Measurements from ENCODE around the gene TRAF3IP1. TPM values are rescaled to one million over a fixed set of nuclear protein-coding genes. Genes with fewer than 3 reads are reported as not detected.

TRAF3IP1 gene
- total and polyA plus RNA-seq, 2 of the 13 experiments (the other 11 are each of a cell fraction or from before 2014, with no cell fraction given) = 4.1 to 12.9 TPM

DNA sequence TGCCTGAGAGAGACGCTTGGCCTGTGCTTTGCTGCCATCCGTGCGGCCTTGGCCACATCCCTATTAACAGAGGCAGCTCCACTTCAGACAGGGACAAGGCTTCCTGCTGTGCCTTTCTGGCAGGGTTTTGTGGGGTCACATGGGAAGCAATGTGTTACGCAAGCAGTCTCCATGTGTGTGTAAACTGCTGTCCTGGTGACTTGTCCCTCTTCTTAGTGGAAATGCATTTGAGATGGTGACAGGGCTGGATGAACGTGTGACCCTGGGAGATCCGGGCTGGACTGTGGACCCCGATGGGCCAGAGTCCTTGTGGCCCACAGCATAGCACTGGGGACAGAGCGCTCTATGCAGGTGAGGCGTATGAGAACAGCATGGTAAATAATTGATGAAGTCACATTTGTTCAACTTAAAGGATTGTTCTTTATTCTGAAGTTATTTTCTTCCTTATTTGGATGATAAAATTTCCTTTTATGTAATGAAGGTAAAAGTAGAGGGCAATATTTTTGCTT, 129.6 kb downstream of the TRAF3IP1 start (continued):
- TF ChIP-seq, protein P1, sequence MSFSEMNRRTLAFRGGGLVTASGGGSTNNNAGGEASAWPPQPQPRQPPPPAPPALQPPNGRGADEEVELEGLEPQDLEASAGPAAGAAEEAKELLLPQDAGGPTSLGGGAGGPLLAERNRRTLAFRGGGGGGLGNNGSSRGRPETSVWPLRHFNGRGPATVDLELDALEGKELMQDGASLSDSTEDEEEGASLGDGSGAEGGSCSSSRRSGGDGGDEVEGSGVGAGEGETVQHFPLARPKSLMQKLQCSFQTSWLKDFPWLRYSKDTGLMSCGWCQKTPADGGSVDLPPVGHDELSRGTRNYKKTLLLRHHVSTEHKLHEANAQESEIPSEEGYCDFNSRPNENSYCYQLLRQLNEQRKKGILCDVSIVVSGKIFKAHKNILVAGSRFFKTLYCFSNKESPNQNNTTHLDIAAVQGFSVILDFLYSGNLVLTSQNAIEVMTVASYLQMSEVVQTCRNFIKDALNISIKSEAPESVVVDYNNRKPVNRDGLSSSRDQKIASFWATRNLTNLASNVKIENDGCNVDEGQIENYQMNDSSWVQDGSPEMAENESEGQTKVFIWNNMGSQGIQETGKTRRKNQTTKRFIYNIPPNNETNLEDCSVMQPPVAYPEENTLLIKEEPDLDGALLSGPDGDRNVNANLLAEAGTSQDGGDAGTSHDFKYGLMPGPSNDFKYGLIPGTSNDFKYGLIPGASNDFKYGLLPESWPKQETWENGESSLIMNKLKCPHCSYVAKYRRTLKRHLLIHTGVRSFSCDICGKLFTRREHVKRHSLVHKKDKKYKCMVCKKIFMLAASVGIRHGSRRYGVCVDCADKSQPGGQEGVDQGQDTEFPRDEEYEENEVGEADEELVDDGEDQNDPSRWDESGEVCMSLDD (CRISPR knock-in tag; IDR thresholded peaks at IDR 0.05; ENCODE audit: borderline replicate concordance) = peak; percentile 95
- TF ChIP-seq TCF7 (IDR thresholded peaks at IDR 0.05; ENCODE audit: low read depth) (peak; percentile 7; the same call in 1 of the 2 replicates), ETV5 (CRISPR knock-in tag; IDR thresholded peaks at IDR 0.05; ENCODE audit: borderline replicate concordance) (peak; percentile 93), DNMT3B (CRISPR knock-in tag; conservative IDR thresholded peaks at IDR 0.05) (no peak), RBAK (CRISPR knock-in tag; IDR thresholded peaks at IDR 0.05) (0 out of 2 replicates have a peak, but pooled peaks have one; percentile 29), ZFY (CRISPR knock-in tag; IDR thresholded peaks at IDR 0.05) (peak; percentile 77), ZNF136 (CRISPR knock-in tag; IDR thresholded peaks at IDR 0.05; ENCODE audit: low read depth) (peak; percentile 76; the same call in 1 of the 2 replicates), MAFK (conservative IDR thresholded peaks at IDR 0.05 in 1 of 2, IDR thresholded peaks at IDR 0.05 in 1 of 2; ENCODE audit: low read length in 2 of 2) (peak; percentile 22 to 36; a peak in 1 of 4 replicates), ZNF672 (CRISPR knock-in tag; IDR thresholded peaks at IDR 0.05) (no peak), ZNF446 (CRISPR knock-in tag; IDR thresholded peaks at IDR 0.05) (no peak), STAT5B (CRISPR knock-in tag; IDR thresholded peaks at IDR 0.05) (no peak), ERF (CRISPR knock-in tag; IDR thresholded peaks at IDR 0.05) (peak; percentile 100), HOXA9 (CRISPR knock-in tag; IDR thresholded peaks at IDR 0.05; ENCODE audit: borderline replicate concordance) (no peak), HDAC2 (CRISPR knock-in tag; IDR thresholded peaks at IDR 0.05) (peak; percentile 100), ZNF143 (CRISPR knock-in tag; IDR thresholded peaks at IDR 0.05) (peak; percentile 70), ARNT2 (CRISPR knock-in tag; IDR thresholded peaks at IDR 0.05; ENCODE audit: low read depth) (peak; percentile 97), NFIB (CRISPR knock-in tag; IDR thresholded peaks at IDR 0.05; ENCODE audit: borderline replicate concordance) (no peak)
- TF ChIP-seq, protein P2, sequence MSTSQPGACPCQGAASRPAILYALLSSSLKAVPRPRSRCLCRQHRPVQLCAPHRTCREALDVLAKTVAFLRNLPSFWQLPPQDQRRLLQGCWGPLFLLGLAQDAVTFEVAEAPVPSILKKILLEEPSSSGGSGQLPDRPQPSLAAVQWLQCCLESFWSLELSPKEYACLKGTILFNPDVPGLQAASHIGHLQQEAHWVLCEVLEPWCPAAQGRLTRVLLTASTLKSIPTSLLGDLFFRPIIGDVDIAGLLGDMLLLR (CRISPR knock-in tag; IDR thresholded peaks at IDR 0.05) = 0 out of 2 replicates have a peak, but pooled peaks have one; percentile 62
- TF ChIP-seq, protein P3, sequence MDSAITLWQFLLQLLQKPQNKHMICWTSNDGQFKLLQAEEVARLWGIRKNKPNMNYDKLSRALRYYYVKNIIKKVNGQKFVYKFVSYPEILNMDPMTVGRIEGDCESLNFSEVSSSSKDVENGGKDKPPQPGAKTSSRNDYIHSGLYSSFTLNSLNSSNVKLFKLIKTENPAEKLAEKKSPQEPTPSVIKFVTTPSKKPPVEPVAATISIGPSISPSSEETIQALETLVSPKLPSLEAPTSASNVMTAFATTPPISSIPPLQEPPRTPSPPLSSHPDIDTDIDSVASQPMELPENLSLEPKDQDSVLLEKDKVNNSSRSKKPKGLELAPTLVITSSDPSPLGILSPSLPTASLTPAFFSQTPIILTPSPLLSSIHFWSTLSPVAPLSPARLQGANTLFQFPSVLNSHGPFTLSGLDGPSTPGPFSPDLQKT (CRISPR knock-in tag; IDR thresholded peaks at IDR 0.05; ENCODE audit: borderline replicate concordance) = no peak
- TF ChIP-seq, protein P4, sequence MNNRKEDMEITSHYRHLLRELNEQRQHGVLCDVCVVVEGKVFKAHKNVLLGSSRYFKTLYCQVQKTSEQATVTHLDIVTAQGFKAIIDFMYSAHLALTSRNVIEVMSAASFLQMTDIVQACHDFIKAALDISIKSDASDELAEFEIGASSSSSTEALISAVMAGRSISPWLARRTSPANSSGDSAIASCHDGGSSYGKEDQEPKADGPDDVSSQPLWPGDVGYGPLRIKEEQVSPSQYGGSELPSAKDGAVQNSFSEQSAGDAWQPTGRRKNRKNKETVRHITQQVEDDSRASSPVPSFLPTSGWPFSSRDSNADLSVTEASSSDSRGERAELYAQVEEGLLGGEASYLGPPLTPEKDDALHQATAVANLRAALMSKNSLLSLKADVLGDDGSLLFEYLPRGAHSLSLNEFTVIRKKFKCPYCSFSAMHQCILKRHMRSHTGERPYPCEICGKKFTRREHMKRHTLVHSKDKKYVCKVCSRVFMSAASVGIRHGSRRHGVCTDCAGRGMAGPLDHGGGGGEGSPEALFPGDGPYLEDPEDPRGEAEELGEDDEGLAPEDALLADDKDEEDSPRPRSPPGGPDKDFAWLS (CRISPR knock-in tag; IDR thresholded peaks at IDR 0.05; ENCODE audit: borderline replicate concordance) = no peak
- TF ChIP-seq, protein P5, sequence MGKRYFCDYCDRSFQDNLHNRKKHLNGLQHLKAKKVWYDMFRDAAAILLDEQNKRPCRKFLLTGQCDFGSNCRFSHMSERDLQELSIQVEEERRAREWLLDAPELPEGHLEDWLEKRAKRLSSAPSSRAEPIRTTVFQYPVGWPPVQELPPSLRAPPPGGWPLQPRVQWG (CRISPR knock-in tag; IDR thresholded peaks at IDR 0.05; ENCODE audit: borderline replicate concordance, low read depth) = no peak
- TF ChIP-seq, protein P6, sequence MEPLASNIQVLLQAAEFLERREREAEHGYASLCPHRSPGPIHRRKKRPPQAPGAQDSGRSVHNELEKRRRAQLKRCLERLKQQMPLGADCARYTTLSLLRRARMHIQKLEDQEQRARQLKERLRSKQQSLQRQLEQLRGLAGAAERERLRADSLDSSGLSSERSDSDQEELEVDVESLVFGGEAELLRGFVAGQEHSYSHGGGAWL (CRISPR knock-in tag; IDR thresholded peaks at IDR 0.05) = no peak; the same call in 1 of the 2 replicates
- TF ChIP-seq, protein P7, sequence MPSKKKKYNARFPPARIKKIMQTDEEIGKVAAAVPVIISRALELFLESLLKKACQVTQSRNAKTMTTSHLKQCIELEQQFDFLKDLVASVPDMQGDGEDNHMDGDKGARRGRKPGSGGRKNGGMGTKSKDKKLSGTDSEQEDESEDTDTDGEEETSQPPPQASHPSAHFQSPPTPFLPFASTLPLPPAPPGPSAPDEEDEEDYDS (CRISPR knock-in tag; IDR thresholded peaks at IDR 0.05) = peak; percentile 79; the same call in 1 of the 2 replicates
